Stimulated activated CD8-positive, alpha-beta memory T cell treated with anti-CD3 and anti-CD28 coated beads, Interleukin-7, amount 100 ng/mL, for 4 hours (primary cell): ENCODE results near the gene TSPEAR.

Experiments used
- DNase-seq, 2 donors: peaks; one replicate each; pipeline ENCODE4 v3.0.0-alpha.2; 2020; ENCODE audit warnings: low read depth in 2 of 2

The TSPEAR gene

GRCh38 chr21:44529011-44529421 lies 182.4 kb downstream of the TSPEAR start:
- DNase-seq: no peak

GRCh38 chr21:44528634-44528995 lies 182.8 kb downstream of the TSPEAR start:
- DNase-seq: no peak

GRCh38 chr21:44527983-44528633 lies 183.3 kb downstream of the TSPEAR start:
- DNase-seq: no peak

GRCh38 chr21:44527156-44527982 lies 184.0 kb downstream of the TSPEAR start:
- no peak for DNase-seq

GRCh38 chr21:44526096-44526997 lies 185.0 kb downstream of the TSPEAR start:
- DNase-seq: no peak

- no peak for DNase-seq
Measured at GRCh38 chr21:44525391-44526095, 185.8 kb downstream of the TSPEAR start.

- DNase-seq: no peak
Measured at GRCh38 chr21:44524414-44525371, 186.7 kb downstream of the TSPEAR start.

GRCh38 chr21:44523567-44524413 lies 187.6 kb downstream of the TSPEAR start:
- DNase-seq: no peak

GRCh38 chr21:44522753-44523204 lies 188.6 kb downstream of the TSPEAR start:
- DNase-seq: no peak

- DNase-seq: no peak
Measured at GRCh38 chr21:44521928-44522752, 189.2 kb downstream of the TSPEAR start.

GRCh38 chr21:44521301-44521927 lies 190.0 kb downstream of the TSPEAR start:
- no peak for DNase-seq

- DNase-seq: no peak
Measured at GRCh38 chr21:44520326-44521300, 190.8 kb downstream of the TSPEAR start.

- no peak for DNase-seq
Measured at GRCh38 chr21:44519346-44520325, 191.7 kb downstream of the TSPEAR start.

GRCh38 chr21:44518686-44519085 lies 192.7 kb downstream of the TSPEAR start:
- no peak for DNase-seq

GRCh38 chr21:44517175-44517899 lies 194.0 kb downstream of the TSPEAR start:
- DNase-seq: no peak
